ENCODE results near the gene ETS2.

The ETS2 gene

GRCh38 chr21:38780879-38781278 lies 24.9 kb upstream of the ETS2 start:
- no peak for DNase-seq (ENCODE audit: low spot score)

DNA sequence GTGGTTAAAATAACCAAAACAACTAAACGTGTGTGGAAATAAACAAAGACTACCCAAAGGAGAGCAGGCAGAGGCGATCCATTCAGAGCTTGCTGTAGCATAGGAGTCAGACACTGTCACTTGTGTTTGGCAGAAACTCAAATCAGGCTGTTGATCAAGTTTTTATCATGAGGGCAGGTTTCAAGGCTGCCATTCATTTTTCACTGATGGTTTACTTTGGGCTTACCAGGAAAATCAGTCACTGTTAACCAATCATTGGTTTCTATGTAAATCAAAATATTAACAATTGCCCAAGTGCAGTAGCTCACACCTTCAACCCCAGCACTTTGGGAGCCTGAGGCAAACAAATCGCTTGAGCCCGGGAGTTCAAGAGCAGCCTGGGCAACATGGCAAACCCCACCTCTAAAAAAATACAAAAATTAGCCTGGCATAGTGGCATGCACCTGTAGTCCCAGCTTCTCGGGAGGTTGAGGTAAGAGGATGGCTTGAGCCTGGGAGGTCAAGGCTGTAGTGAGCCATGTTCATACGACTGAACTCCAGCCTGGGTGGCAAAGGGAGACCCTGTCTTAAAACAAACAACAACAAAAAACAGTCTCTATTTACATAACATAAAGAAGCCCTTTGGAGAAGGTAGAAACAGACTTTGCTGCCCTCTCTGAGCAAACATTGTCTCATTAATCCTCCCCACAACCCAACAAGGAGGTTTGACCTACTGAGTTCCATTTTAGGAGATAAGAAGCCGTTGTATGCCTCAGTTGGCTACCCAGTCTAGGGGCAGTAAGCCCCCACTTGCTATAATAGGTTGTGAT lies 21.1 kb upstream of the ETS2 start:
- DNase-seq (ENCODE audit: low spot score): no peak

GRCh38 chr21:38785483-38785882 lies 20.2 kb upstream of the ETS2 start:
- DNase-seq (ENCODE audit: low spot score): no peak

- no peak for DNase-seq (ENCODE audit: low spot score)
Measured at GRCh38 chr21:38787016-38787415, 18.7 kb upstream of the ETS2 start.

DNA sequence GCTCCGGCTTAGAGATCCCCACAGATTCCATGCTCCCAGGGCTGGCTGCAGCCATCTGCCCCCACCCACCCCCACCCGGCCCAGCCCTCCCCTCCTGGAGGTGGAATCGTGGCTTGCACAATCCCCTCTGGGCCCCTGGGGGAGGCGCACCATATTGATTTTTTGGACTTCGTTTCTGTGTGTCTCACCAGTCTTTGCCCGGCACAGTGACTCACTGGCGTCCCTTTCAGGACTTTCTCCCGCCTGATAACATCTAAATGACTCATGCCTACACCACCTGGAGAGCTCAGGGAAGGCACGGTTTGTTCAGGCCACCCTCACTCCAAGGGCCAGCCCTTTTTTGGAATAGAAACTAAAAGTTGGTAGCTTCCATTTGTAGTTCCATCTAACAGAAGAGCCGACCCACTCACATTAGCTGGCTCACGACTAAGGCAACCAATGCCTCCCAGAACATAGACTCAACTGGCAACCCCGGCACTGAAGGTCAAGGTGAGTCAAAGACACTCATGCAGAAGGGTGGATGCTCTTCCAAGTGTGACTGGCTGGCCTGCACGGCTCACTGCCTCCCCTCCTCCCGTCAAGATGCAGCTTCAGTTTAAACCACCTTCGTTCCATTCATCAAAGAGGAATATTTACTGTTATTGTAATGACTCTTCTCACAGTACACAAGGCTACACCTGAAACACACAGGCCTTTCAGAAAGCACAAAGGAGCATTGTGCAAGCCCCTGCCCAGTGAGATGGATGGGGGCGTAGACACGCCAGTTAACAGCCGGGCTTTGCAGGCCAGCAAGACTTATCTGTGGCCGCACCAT lies 18.1 kb upstream of the ETS2 start:
- no peak for DNase-seq (ENCODE audit: low spot score)

GRCh38 chr21:38788275-38788905 lies 17.3 kb upstream of the ETS2 start:
- no peak for DNase-seq (ENCODE audit: low spot score)

GRCh38 chr21:38789275-38789674 lies 16.5 kb upstream of the ETS2 start:
- no peak for DNase-seq (ENCODE audit: low spot score)

DNA sequence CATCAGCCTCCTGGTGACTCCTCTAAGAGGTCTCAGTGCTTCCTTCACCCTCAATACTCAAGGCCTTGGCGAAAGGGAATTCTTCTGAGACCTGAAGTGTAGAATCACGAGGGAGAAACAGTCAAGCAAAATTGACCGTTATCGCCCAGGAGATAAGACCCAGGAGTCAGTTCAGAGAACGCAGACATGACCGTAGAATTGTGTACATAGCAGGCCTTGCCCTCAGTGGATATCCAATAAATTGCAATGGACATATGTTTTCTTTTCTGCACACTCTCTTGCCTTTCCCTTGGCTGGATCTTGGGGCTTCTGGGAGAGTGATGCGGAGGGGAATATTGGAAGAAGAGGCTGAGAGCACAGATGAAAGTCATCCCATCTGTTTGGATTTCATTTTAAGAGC lies 15.7 kb upstream of the ETS2 start:
- DNase-seq (ENCODE audit: low spot score): no peak

DNA sequence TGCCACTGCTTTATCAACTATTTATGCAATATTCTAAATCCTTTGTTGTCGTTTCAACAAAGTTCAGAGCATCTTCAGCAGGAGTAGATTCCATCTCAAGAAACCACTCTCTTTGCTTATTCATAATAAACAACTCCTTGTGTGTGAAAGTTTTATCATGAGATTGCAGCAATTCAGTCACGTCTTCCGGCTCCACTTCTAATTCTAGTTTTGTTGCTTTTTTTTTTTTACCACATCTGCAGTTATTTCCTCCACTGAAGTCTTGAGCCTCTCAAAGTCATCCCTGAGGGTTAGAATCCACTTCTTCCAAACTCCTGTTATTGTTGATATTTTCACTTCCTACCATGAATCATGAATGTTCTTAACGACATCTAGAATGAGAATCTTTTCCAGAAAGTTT lies 14.8 kb upstream of the ETS2 start:
- no peak for DNase-seq (ENCODE audit: low spot score)

DNA sequence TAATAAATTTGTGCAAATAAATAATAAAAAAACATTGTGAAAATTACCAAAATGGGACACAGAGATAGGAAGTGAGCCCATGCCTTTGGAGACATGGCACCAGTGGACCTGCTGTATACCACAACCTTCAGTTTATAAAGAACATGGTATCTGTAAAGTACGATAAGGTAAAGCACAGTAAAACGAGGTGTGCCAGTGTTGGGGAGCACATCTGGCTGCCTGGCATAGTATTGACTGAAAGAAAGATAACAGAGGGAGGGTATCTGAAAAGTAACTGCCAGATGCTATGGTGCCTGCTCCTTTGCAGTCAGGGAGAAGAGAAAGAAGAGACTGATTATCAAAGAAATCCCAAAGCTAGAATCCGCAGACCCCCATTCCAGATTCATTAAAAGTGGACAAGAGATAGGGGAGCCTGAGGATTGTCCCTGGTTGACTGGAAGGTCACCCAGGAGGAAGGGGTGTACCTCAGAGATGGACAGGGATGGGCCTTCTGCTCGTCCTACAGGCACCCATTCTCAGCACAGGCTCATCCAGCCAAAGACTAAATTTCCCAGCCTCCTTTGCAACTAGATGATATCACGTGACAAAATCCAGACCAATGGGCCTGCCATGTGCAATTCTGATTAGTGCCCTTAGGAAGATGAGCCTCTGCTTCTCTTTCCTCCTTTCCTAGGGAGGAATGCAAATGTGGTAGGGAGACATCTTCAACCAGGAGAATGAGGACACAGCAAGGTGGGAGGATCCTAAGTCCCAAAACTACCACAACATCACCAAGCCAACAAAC lies 12.9 kb upstream of the ETS2 start:
- no peak for DNase-seq (ENCODE audit: low spot score)

GRCh38 chr21:38793926-38794713 lies 11.6 kb upstream of the ETS2 start:
- DNase-seq (ENCODE audit: low spot score): no peak

GRCh38 chr21:38794978-38795377 lies 10.8 kb upstream of the ETS2 start:
- DNase-seq (ENCODE audit: low spot score): no peak

DNA sequence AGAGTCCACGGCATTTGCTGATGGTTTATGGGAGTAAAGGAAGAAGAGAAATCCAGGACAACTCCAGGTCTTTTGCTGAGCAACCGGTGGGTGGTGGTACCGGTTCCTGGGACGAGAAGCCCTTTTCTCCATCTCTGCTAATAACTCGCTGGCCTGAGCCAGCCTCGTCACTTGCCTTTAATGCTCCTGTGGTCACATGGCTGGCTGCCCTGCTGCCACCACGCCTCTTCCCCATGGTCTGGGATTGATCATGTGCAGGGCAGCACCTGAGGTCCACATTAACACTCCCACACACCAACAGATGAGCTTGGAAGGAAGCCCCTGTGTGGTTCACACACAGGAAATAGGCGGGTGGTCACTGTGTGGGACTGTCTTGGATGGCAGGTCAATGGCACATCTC lies 10.3 kb upstream of the ETS2 start:
- no peak for DNase-seq (ENCODE audit: low spot score)

DNA sequence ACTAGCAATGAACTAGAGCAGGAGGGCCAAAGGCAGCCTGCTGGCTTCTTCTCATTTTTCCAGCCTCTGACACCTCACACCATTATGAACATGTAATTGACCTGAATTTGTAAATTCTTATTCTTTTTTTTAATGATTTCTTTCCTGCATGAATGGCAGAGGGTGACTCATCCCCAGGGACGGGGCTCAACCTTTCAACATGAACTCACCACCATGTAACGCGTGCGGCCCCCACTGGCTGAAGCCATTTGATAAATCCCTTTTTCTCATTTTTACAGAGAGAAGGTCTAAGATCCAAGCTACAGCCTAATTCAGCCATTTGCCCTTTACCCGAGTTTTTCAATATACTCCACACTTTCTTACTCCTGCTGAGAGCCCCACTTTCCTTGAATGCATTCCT lies 9.3 kb upstream of the ETS2 start:
- DNase-seq (ENCODE audit: low spot score): no peak

- no peak for DNase-seq (ENCODE audit: low spot score)
Measured at GRCh38 chr21:38797470-38797869, 8.3 kb upstream of the ETS2 start.

GRCh38 chr21:38798081-38798480 lies 7.6 kb upstream of the ETS2 start:
- DNase-seq (ENCODE audit: low spot score): no peak

GRCh38 chr21:38798481-38798882 lies 7.2 kb upstream of the ETS2 start:
- no peak for DNase-seq (ENCODE audit: low spot score)

GRCh38 chr21:38800046-38800758 lies 5.5 kb upstream of the ETS2 start:
- no peak for DNase-seq (ENCODE audit: low spot score)

GRCh38 chr21:38800924-38801744 lies 4.6 kb upstream of the ETS2 start:
- DNase-seq (ENCODE audit: low spot score): no peak

Measured in globus pallidus (tissue), 1 donor.